Left renal cortex interstitium (tissue), 4 donors: ENCODE measurements around the gene DMD. TPM values are rescaled to one million over a fixed set of nuclear protein-coding genes. Genes with fewer than 3 reads are reported as not detected.
"Not testable (repeated sequence)": the region's sequence is repeated elsewhere in the genome, so short reads cannot be mapped to it uniquely, and the experiment has no call there.

Experiments used
- DNase-seq, 4 donors: peaks; one replicate each; pipeline ENCODE4 v3.0.0-alpha.2; 2013; ENCODE audit warnings: low read depth in 4 of 4, low spot score in 2 of 4, missing footprints in 1 of 4
- polyA plus RNA-seq, 4 donors: library from polyadenylated mRNA; unstranded; fragments of 120-200 nt; gene quantifications; one replicate each; pipeline ENCODE4 v1.2.1, GENCODE V29; 2013; ENCODE audit not compliant: insufficient read length in 4 of 4

The DMD gene
- polyA plus RNA-seq, 4 donors: 14.0 to 17.4 (median 15.2) TPM

GRCh38 chrX:32137525-32137924, 1073.8 kb downstream of the DMD start:
- DNase-seq: peak in 1 of 4 donors; percentile 17

DNA sequence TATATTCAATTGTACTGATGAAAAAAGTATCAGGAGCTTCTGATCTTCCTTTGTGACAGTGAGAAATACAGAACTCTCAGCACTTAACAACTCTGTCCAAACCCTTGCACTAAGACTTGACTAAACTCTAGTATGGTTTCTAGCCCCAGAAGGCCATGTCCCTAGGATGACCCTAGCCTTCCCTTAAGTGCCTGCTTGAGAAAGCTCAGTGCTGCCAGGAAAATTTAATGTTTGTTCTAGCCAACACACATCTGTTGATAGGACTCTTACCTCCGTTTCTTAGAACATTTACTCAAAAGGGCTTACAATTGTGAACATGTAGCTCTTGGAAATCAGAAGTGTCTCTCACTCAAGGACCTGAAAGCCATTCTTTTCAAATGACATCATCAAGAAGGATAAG, 1084.4 kb downstream of the DMD start:
- DNase-seq: no peak

GRCh38 chrX:32118832-32119231, 1092.5 kb downstream of the DMD start:
- DNase-seq: no peak

DNA sequence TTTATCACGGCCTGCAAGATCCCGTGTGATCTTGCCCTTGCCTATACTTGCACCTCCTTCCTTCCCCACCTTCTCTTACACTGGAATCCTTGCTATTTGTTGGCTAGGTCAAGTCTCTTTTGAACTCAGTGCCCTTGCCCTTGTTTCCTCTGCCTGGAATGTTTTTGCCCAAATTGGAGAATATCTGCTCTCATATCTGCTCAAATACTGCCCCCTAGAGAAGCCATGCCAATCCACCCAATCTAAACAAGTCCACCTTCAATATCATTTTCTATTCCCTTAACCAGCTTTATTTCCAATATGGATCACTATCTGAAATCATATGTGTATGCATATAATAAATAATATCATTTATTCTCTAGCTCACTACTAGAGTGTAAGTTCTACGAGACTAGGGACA, 1095.3 kb downstream of the DMD start:
- no peak for DNase-seq

GRCh38 chrX:32087663-32088062, 1123.7 kb downstream of the DMD start:
- DNase-seq: no peak

DNA sequence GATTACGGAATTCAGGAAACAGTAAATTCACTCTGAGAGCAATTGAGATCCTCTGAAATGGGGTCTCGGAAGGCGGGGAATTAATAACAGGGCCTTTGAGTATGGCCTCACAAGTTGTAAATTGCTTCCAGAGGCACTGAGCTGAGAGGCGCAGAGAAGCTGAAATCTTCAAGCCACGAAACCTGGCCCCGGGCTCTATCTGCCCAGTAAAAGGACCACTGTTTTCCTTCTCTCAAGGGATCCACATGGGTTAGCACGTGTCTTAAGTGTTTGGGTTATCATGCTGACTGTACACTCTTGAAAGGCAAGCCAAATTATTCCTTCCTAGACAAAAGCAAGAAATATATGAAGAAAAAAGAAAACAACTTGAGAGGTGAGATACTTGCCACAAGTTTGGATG, 1126.6 kb downstream of the DMD start:
- no peak for DNase-seq

DNA sequence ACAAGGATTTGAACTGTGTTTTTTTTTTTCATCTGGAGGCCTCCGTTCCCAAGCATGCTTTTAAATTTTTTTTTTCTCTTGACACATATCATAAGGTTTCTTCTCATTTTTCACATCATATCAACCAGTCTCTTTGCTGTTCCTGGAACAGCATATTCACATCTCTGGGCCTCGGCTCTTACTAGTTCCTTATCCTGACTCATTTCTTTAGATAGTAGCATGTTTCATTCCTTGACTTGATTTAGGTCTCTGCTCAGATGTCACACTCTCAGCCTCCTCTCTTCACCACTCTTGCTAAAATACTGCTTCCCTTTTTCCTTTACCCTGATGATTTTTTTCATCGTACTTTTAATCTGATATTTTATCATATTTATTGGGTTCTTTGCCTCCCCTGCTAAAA, 1163.1 kb downstream of the DMD start:
- DNase-seq: no peak

GRCh38 chrX:32045149-32045548, 1166.2 kb downstream of the DMD start:
- DNase-seq: no peak

- DNase-seq: no peak
These were observed 1170.2 kb downstream of the DMD start for GRCh38 chrX:32041181-32041580.

DNA sequence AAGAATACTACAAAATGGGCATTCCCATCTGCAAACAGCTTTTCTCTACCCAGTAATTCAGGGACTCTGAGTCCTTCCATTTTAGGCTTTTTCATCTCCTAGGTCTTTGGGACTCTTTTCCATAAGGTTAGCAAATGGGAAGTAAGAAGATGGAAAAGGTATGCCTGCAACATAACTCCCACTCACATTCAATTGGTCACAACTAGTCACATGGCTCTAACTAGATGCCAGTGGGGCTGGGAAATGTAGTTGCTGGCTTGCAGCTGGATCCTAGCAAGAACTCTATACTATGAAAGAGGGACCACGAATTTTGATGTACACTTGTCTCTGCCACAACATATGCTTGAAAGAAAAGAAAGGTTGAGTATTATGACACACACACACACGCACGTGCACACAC, 1184.6 kb downstream of the DMD start:
- no peak for DNase-seq

DNA sequence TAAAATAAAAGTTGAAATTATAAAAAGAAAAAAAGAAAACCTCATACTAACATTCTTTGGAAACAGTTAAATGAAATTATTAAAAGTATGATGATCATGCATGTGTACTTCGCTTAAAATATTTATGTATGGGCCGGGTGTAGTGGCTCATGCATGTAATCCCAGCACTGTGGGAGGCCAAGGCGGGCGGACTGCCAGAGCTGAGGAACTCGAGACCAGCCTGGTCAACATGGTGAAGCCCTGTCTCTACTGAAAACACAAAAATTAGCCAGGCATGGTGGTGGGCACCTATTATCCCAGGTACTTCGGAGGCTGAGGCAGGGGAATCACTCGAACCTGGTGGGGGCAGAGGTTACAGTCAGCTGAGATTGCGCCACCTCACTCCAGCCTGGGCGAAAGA, 1187.3 kb downstream of the DMD start:
- DNase-seq: no peak

DNA sequence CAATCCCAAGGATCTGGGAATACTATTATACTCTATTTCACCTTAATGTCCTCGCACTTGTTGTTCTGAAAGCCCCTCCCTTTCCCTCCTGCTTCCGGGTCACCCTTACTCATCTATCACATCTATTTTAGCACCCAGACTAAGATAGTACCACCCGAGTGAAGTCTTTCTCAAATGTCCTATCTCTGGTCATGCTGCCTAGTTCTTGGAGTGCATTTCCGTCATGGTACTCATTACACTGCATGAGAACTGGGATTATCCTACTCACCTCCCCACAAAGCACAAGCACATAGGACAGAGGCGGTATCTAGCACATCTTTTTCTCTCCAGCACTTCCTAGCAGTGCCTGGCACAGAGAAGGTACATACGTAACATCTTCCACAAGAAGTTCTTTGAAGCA, 1195.2 kb downstream of the DMD start:
- no peak for DNase-seq

- DNase-seq: no peak
These were observed 1200.4 kb downstream of the DMD start for GRCh38 chrX:32010948-32011347.

DNA sequence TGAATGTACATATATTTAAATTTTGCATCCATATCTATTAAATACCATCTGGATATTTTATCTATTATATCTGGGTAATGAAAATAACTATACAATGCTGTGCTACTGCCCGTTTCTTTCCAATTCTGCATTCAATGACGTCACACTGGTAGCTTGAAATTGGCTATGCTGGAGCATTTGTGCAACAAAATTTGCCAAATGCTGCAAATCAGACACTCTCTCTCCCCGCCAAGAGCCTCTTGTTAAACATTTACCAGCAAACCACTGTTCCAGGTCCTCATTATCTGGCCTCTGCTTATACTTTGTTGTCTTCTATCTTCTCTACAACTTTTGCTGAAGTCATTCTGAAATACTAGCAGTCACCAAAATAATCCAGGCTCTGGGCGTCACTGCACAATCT, 1201.1 kb downstream of the DMD start:
- DNase-seq: no peak

DNA sequence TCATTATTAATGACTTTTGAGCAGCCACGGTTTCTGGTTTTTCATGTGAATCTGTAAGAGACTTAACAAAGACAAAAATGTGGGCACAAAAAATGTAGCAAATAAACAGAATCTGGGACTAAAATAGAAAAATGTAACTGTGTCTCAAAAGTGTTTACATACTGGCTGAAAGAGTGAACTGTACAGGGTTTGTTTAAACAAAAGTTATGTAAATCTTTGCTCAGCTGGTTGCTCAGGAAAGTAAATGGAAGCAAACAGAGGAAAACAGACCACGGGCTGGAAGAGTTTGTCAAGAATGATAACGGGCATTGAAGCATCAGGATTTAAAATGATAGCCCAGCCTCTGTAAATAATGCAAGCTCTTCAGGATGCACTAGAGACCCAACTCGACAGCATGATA, 1217.7 kb downstream of the DMD start:
- DNase-seq: no peak

DNA sequence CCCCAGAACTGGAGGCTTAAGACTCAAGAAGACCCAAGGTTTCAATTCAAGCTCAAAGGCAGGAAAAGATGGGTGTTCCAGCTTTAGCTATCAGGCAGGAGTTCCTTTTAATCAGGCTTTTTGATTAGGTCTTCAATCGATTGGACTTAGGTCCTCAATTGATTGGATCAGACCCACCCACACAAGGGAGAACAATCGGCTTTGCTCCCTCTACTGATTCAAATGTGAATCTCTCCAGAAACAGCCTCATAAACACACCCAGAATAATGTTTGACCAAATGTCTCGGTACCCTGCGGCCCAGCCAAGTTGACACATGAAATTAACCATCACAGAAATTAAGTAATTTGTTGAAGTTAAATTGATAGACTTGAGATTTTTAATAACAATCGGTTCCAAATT, 1222.4 kb downstream of the DMD start:
- no peak for DNase-seq

DNA sequence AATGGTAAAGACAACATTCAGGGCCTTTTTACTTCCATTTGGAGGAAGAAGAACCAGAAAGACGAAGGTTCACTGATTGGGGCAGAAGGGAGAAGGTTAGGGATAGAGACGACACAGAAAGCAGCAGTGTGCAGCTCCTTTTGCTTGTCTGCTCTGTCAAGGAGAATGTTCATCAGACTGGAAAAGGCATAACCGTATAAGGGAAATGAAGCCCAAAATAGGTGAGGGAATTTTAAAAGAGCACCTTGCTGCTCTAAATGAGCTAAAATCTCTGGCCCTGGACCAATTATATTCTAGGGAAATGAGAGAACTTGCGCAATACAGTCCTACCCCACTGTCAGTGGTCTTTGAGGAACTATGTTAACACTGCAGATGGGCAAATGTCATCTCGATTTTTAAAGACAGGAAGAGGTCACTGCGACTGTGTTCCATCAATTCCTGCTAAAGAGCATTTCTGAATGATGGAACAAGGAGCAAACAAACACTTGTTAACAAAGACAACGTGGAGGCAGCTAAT, 1229.7 kb downstream of the DMD start:
- DNase-seq: no peak

DNA sequence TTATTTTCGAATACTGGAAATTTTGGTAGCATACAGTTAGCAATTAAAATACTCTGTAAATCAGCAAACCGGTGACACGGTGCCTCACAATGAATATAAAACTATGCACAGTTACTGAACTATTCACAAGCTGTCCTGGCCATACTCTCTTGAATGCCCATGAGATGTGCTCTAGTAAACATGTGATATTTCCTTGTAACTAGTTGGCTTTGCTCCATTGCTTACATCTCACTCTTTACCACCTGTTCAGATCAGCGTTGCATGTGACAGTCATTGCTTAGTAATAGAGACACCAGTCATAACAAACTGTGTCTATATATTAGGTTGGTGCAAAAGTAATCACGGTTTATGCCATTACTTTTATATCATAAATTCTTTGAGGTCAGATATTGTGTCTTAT, 1241.6 kb downstream of the DMD start:
- no peak for DNase-seq

DNA sequence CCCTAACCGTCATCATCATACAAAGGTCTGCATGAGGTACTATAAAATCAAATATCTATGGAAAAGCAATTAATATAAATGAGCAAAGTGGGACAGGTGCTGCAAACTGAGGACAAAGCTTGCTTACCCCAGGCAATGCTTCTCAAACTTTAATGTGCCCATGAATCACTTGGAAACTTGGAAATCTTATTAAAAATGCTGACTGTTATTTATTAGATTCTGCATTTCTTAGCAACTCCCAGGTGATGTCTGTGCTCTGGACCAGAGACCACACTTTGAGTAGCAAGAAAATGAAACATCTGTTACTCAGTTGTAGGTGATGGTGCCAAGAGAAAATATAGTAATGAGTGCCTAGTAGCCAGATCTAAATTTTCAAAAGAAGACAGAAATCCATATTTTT, 1249.1 kb downstream of the DMD start:
- no peak for DNase-seq

DNA sequence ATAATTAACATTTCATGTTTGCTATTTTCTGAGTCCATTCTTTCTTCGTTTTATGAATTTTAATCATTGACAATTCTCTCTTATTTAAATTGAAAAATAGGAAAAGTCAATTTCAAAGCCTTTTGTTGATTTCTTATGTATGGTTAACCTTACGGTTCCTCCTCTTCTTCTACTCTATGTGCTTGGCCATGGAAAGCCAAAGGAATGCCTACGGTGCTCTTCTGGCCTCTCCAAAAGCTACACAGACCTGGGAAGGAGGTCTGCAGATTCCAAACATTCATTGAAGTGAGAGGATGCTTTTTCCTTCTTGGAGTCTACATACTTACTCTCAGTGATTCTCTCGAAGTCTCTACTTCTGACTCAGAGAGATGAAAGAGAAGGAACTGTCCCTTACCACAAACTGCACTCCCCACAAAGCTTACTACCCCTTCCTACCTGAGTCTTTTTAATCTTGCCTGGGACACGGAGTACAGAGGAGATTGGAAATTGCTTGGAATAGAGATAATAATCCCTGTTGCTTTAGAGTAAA, 1276.4 kb downstream of the DMD start:
- DNase-seq: no peak

GRCh38 chrX:31934015-31934414, 1277.3 kb downstream of the DMD start:
- DNase-seq: no peak

DNA sequence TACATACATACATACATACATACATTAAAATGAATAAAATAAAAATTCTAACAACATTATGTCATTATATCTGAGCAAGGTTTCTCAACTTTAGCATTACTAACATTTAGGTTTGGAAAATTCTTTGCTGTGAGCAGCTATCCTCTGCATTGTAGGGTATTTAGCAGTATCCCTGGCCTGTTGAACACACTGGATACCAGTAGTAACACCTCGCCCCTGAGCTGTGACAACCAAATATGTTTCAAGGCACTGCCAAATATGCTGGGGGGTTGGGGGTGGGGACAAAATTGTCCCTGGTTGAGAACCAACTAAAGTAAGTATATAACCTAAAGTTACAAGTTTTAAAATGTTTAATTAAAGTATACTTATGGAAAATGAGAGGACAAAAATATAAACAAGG, 1278.6 kb downstream of the DMD start:
- no peak for DNase-seq

GRCh38 chrX:31932320-31932719, 1279.0 kb downstream of the DMD start:
- not testable (repeated sequence) for DNase-seq
